GM18498 (cell line): ENCODE results near the gene SPATC1L.

Experiments
- ATAC-seq: cut with Tn5 transposase; IDR thresholded peaks from one replicate; pipeline ENCODE4 v1.9.1; 2021; ENCODE audit warnings: mild to moderate bottlenecking, moderate library complexity; ENCODE audit not compliant: unreplicated experiment

Gene SPATC1L

DNA sequence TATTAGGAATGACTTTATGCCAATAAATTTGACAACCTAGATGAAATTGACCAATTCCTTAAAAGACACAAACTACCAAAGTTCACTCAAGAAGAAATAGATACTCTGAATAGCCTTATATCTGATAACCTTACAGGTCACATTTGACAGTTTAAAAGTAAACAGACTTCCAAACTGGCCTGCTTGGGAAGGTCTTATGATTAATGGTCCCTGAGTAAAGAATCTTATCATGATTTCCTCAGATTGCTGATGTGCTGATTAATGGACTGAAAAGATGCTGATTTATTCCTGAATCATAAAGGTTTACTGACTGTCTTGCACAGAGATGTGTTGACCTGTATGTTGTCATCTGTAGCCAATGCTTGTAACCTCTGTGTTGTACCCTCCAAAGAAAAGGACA, 19.2 kb downstream of the SPATC1L start:
- no peak for ATAC-seq

DNA sequence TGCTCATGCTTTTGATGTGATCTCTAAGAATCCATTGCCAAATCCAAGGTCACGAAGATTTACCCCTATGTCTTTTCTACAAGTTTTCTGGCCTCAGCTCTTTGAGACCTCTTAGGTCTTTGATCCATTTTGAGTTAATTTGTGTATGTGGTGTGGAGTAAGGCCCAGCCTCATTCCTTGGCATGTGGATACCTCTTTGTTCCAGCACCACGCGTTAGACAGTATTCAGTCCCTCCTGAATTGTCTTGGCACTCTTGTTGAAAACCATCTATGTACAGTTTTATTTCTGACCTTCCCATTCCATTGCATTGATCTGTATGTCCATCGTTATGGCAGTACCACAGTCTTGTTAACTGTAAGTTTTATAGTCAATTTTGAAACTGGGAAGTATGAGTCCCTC, 20.9 kb downstream of the SPATC1L start:
- ATAC-seq: no peak

DNA sequence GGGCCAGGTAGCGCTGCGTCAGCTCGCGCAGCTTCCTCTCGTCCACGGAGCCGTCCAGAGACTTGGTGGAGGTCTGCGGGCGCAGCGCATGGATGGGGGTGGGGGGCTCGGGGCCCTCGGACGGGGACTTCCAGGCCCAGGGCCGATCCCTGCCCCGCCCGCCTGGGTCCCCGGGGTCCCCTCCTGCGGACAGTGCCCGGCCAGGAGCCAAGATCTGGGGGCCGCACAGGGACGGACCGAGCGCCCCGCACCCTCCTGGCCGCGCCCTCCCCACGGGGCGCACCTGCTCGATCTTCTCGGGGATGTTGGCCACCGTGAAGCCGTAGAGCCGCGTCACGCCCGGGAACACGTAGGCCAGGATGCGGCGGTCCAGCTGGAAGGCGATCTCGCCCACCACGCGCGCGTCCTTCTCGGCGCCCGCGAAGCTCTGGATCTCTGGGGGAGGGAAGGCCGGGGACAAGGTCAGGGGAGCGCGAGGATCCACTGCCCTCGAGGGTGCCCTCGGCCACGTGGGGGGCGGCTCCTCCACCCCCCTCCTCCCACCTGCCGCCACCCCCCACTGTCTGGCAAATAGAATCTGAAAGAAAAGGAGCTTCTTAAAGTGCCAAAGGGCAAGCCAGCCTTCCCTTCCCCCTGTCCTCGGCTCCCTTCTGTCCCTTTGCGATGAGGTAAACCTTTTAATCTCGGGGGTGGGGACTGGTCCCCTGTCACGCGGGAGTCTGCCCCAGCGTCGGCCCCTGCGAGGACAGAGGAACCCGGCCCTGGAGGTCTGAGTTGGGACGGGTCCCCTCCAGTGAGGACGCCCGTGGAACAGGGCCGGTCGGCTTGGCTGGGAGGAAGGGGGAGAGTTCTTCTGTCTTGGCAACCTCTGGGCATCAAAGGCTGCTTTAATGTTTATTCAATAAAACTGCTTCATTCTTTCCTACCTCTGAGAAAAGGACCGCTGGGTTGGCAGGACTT, 22.3 kb downstream of the SPATC1L start:
- ATAC-seq: no peak

DNA sequence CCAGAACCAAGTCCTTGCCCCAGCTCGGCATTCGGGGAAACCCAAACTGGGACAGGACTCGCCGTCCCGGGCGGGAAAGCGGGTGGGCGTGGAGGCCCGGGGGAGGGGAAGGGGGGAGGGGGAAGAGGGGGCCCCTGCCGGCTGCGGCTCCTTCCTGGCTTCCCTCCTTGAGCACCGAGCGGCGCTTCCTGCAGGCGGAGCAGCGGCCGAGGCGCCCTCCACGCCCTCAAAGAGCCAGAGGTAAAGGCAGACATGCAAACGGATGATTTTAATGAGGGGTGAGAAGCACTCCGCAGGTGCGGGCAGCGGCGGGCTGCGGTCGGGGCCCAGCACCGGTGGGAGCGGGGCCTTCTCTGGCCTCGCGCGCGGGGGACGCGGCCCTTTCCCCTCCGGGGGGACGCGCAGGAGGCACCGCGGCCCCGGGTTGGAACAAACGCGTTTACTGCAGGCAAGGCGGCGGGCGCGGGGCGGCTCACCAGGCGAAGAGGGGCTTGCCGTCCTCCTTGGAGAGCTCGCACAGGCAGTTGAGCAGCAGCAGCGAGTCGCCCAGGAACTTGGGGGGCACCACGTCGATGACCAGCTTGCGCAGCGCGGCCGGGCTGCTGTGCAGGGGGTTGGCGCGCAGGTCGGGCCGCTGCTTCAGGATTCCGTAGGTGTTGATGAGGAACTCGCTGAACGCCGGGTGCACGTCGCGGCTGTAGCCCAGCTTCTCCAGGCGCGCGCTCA, 23.2 kb downstream of the SPATC1L start:
- no peak for ATAC-seq

DNA sequence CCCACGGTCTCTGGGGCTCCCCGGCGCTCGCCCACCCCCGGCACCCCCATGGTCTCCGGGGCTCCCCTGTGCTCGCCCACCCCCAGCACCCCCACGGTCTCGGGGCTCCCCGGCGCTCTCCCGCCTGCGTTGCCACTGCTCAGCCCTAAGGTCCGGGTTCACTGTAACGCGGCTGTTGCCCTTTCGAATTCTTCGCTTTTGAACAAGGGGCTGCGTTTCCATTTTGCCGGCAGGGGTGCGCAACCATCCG, 23.7 kb downstream of the SPATC1L start:
- no peak for ATAC-seq

DNA sequence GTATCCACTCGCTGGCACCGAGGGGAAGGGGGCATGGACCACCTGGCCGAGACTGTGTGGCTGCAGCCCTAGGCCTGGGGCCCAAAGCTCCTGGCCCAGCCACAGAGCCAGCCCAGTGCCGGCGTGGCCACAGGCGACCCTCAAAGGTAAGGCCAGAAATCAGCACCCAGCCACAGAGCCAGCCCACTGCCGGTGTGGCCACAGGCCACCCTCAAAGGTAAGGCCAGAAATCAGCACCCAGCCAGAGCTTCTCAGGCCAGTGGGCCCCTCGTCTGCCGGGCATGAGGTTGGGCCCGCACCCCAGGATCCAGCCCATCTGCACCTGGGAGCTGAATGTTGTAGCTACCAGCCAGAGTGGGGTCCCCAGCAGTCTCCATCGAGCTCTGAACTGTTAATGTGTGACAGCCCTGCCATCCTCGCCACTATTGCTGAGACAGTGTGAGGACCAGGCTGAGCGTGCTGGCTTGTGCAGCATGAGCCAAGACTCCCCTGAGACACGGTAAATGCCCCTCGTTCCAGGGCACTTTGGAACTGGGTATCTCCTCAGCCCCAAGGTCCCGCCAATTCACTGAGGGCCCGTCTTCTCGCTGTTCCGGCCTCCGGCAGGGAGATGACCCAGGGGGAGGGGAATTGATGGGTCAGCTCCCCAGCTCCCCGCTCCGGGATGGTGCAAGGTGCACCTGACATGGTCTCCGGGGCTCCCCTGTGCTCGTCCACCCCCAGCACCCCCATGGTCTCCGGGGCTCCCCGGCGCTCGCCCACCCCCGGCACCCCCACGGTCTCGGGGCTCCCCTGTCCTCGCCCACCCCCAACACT, 24.2 kb downstream of the SPATC1L start:
- no peak for ATAC-seq

DNA sequence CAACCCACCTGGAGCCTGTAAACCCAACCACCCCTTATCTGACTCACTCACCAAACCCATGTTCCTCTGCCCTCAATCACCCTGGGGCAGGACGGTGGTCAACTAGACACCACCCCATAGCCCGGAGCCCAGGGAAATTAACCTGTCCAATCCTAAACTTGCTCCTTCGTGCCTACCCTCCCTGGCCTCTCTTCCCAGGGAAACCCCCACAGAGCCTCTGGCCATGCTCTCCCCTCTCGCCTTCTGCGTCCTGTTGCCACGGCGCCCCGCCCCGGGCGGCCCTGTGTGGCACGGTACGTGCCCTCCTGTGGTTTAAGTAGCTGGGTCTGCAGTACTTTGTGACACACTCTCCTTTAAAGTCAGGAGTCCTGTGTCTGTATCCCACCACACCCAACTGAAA, 24.9 kb downstream of the SPATC1L start:
- ATAC-seq: no peak

DNA sequence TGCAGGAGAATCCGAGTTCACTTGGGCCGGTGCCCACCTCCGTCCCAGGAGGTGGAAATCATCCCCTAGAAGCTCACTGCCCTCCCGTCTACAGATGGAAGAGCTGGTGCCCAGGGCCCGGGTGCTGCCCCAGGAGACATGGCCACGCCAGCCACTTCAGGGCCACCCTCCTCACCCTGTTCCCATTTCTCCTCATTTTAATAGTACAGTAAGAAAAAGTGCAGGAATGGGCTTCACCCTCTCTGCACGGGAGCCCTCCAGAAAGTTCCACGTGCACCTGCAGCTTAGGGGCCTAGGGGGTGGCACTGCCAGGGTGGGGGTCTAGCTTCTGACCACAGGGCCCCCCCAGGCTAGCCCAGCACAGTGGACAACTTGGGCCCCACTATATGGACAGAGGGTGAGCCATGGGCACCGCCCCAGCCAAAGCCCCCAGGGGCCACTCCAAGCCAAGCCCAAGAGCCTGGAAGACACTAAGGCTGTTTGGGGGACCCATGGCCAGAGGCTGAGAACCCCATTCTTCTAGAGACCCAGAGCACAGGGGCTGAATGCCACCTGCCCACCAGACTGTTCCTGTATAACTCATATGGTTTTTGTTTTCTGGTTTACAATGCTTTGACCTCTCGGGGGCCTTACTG, 25.5 kb downstream of the SPATC1L start:
- ATAC-seq: no peak

DNA sequence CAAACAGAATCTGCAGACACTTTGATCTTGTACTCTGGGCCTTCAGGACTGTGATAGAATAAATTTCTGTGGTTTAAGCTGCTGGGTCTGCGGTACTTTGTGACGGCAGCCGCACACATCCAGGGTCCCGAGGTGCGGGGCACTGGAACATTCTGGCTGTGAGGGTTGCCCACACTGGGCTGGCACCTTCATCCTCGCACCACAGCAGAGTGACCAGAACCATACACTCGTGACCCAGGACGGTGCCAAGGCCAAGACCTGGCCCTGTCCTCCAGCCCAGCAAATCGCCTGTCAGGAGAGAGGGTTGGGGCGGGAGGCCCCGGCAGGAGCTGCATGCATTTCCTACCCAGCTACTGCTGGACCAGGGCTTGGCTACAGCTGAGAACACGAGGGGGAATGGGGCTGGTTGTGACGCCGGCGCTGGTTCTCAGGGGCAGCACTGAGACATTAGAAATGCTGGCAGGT, 26.2 kb downstream of the SPATC1L start:
- ATAC-seq: no peak

DNA sequence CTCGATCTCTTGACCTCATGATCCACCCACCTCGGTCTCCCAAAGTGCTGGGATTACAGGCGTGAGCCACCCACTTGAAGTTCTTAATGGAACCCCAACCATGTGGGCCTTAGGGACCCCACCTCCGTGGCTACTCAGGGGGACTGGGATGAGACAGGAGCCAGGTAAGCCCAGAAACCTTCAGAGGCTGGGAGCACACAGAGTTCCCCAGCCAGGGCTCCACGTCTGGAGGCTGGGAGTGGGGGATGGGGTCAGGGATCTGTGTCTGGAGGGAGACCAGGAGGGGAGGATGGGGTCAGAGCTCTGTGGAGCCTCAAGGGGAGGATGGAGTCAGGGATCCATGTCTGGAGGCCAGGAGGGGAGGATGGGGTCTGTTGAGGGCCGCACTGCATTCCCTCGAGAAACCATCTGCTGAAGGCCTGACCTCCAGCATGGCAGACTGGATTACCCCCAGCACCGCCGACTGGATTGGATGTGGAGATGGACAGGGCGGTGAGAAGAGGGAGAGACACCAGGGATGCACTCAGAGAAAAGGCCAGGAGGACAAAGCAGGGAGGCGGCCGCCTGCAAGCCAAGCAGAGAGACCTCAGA, 26.8 kb downstream of the SPATC1L start:
- ATAC-seq: no peak

DNA sequence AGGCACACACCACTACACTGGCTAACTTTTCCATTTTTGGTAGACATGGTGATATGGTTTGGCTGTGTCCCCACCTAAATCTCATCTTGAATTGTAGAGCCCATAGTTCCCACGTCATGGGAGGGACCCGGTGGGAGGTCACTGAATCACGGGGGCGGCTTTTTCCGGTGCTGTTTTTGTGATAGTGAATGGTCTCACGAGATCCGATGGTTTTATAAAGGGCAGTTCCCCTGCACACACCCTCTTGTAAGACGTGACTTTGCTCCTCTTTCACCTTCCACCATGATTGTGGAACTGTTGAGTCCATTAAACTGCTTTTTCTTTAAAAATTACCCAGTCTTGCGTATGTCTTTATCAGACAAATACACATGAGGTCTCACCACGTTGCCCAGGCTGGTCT, 27.6 kb downstream of the SPATC1L start:
- no peak for ATAC-seq

DNA sequence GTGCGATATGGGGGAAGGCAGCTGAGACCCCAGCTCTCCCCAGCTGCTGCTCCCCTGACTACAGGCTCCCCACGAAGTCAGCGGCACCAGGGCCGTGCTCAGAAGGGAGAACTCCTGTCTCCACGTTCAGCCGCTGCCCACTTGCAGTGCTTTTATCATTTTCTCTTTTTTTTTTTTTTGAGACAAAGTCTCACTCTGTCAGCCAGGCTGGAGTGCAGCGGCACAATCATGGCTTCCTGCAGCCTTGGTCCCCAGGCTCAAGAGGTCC, 27.9 kb downstream of the SPATC1L start:
- no peak for ATAC-seq

DNA sequence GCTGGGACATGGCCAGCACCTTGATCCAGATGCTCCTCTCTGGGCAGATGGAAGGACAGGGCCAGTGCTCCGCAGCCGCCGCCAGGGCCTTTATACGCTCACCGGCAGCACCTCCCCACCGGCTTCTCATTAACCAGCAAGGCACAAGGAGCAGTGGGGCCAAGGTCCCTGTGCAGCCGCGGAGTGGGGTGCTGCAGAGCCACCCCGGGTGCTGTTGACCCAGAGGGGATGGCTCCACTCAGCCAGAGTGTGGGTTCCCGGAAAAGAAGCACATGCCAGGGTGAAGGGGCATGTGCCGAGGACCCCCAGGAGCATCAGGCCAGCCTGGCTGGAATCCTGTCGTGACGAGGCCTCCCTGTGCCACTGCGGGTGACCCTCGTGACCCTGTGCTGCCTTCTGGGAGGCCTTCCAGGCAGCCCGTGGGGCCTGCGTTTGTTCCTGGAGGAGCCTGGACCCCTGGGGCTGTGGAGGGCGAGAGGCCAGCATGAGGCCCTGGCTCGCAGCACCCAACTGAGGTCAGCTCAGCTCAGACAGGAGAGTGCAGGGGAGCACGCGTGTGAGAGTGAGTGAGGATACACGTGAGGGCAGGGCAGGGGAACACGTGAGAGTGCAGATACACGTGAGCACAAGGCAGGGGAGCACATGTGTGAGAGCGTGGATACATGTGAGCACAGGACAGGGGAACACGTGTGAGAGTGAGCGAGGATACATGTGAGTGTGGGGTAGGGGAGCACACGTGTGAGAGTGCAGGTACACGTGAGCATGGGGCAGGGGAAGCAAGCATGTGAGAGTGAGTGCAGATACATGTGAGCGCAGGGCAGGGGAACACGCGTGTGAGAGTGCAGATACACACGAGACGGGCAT, 28.5 kb downstream of the SPATC1L start, which contains the start of gene FTCD:
FTCD (minus strand) TSS at position 66 of the 864 bp plus-strand sequence; CDS start at position 10, 56 bp downstream.
- ATAC-seq: no peak

DNA sequence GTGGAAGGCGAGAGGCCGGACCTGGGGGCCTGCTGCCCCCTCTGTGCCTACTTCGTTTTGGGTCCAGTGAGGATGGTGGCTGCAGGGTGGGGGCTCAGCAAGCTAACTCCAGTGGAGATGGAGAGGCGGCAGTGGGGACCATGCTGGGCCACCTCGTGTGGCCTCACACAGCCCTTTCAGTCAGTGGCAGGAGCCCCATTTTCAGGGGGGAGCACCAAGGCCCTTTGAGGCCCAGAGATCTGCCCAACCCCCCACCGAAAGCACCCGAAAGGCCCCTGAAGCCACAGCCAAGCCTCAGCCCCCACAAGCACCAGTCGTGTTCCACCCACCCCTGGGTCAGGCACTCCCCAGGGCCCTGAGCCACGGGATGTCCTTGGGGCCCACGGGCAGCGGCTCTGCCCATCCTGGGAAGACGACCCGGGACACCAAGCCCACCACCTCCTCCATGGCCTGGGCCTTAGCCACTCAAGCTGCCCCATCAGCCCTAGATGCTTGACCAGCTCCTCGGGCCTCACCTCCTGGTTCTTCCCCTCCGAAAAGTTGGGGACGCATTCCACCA, 29.2 kb downstream of the SPATC1L start:
- no peak for ATAC-seq

DNA sequence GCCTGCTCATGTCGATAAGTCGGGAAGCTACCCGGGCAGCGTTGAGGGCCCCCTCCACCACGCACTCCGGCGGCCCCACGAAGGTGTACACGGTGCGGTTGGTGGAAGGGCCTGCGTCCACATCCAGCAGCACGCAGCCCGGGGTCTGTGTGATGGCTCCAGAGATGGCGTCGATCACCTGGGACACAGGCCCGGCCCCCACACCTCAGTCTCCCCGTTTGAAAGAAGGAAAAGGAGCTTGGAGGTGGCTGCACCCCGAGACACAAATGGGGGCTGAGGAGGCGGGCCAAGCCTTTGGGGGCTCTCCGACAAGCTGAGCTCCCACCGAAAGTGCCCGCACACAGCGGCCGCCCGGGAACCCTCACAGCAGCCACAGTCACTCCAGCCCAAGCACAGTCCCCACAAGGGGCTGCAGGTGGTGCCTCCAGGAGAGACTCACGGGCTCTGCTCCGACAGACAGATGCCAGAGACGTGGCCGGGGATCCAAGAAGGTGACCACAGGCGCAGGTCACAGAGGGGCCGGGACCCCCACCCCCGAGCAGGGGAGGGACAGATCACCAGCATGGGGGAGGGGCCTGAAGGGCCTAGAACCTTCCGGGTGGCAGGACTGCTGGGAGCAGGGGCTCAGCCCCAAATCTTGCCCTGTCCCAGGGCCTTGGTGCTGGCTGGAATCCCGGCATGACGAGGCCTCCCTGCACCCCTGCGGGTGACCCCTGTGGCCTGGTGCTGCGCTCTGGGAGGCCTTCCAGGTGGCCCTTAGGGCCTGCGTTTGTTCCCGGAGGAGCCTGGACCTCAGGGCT, 29.9 kb downstream of the SPATC1L start:
- no peak for ATAC-seq

DNA sequence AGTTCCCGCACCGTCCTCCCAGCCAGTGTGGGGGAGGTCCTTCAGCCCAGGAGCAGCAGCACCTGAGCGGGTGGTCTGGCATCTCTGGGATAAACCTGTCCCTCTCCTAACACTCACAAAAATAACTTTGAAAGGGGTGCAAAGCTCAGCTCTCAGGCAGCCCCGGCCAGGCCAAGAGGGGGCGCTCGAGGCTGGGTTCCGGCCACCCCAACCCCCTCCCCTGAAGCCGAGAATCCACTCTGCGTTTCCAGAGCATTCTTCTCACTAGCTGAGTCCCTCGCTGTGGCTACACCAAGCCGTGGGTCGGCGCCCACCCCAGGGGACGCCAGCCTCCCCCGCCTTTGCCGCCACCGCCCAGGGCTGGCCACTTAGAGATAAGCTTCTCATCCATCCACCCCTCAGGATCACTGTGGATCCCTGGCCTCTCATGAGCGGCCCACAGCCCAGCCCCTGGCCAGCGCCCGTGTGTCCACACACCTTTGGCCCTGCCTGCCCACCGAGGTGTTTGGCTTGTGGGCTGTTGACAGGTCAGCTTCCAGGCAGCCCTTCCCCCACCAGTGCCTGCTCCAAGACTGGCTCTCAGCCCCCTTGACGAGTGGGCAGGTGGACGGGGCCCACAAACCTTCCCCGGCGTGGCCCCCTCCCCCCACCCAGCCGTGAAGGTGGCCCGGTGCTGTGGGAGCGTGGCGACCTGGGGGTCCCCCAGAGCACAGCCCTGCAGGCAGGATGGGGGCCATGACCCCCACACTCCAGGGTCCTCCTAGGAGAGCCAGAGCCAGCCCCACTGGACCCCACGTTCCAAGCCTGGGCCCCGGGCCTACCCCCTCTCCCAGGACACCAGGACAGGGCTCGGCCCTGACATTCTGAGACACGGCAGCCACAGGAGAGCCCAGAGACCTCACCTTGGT, 30.8 kb downstream of the SPATC1L start:
- no peak for ATAC-seq

DNA sequence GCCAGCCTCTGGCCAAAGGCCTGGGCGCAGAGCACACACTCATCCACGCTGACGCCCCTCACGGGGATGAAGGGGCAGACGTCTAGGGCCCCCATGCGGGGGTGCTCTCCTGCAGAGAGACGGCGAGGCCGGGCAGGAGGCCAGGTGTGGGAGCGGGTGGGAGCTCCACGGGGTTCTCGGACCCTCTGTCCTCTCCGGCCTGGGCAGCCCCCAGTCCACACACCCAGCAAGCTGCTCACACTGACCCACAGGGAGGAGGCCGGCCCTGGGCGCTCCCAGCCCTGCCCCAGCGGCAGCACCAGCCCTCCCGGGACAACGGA, 31.4 kb downstream of the SPATC1L start:
- no peak for ATAC-seq
